K562 (cell line): ENCODE results near the gene AMBP. TPM values are rescaled to one million over a fixed set of nuclear protein-coding genes. Genes with fewer than 3 reads are reported as not detected.

Experiments
- ATAC-seq: fragments of 200-7000 bp; cut with Tn5 transposase; 3 replicates; pipeline ENCODE4 v1.9.1; 2020; ENCODE audit warnings: moderate library complexity
- BruUV-seq: library from RNA; stranded (reverse); fragments of 400-500 nt; replicated peaks from 2 replicates; lab custom pipeline; 2021; lab: Mats Ljungman, UMichigan
- CTCF ChIA-PET: fragments of 300-600 bp; formaldehyde crosslinking; extraction: SDS; loops from one replicate; lab custom pipeline; 2021; ENCODE audit warnings: low intra/inter-chr PET ratio; lab: Yijun Ruan, JAX
- POLR2A ChIA-PET: fragments of 300-600, 350-650 bp; sonication (Branson Sonifier 250); formaldehyde crosslinking; extraction: SDS; loops from one replicate; lab custom pipeline; 2021; ENCODE audit warnings: antibody characterized with exemption, inconsistent platforms; lab: Yijun Ruan, JAX
- DNase-seq, 4 experiments: peaks; one replicate each; pipeline versions ENCODE4 v3.0.0 to v3.0.0-alpha.2; 2011 to 2018; ENCODE audit warnings: low spot score in 3 of 4, mixed read lengths in 3 of 4; ENCODE audit errors: extremely low read depth in 1 of 4
- FAIRE-seq: peaks from 2 replicates; lab custom pipeline; 2011; peaks lifted over from hg19 to GRCh38; lab: Jason Lieb, UNC
- H2AFZ ChIP-seq: 2 replicates; pipeline ENCODE4 v1.6.0; 2011; ENCODE audit warnings: low read depth, low read length, control low read depth, inconsistent platforms
- H3K27ac ChIP-seq: fragments of 200-600 bp; 3 replicates; pipeline ENCODE4 v1.8.0; 2011; ENCODE audit warnings: low read depth, mild to moderate bottlenecking, control low read depth, inconsistent platforms, low read length, moderate library complexity, mixed read lengths; ENCODE audit errors: extremely low read depth
- H3K27me3 ChIP-seq, 2 experiments: fragments of 300-600 bp in 1 of 2; 2 replicates in 1 of 2; 3 replicates in 1 of 2; pipeline versions ENCODE4 v1.6.0 to v1.8.0; 2011; ENCODE audit warnings: inconsistent platforms in 2 of 2, low read length in 2 of 2, mild to moderate bottlenecking in 1 of 2, mixed read lengths in 1 of 2, moderate library complexity in 1 of 2; ENCODE audit not compliant: control insufficient read depth in 2 of 2, insufficient read depth in 2 of 2
- H3K36me3 ChIP-seq: fragments of 300-600 bp; 3 replicates; pipeline ENCODE4 v1.8.0; 2011; ENCODE audit warnings: mild to moderate bottlenecking, low read length, inconsistent platforms; ENCODE audit not compliant: control insufficient read depth, insufficient read depth
- H3K4me1 ChIP-seq, 2 experiments: fragments of 200-600 bp in 1 of 2; replicated peaks in 1 of 2; 2 replicates in 1 of 2; 3 replicates in 1 of 2; pipeline versions ENCODE4 v1.5.1 to v1.8.0; 2011; ENCODE audit warnings: inconsistent platforms in 2 of 2, low read length in 2 of 2, mild to moderate bottlenecking in 1 of 2, mixed read lengths in 1 of 2, moderate library complexity in 1 of 2; ENCODE audit not compliant: control insufficient read depth in 2 of 2, insufficient read depth in 2 of 2
- H3K4me2 ChIP-seq: 2 replicates; pipeline ENCODE4 v1.6.1; 2011; ENCODE audit warnings: low read length, control low read depth, inconsistent platforms, mixed read lengths; ENCODE audit not compliant: insufficient read depth
- H3K4me3 ChIP-seq: fragments of 200-600 bp; sonication (generic), shearing (Covaris generic); 2 replicates; pipeline ENCODE4 v1.5.1; 2016; ENCODE audit warnings: control low read depth, inconsistent platforms
- H3K79me2 ChIP-seq: fragments of 200-600 bp; 3 replicates; pipeline ENCODE4 v1.8.0; 2011; ENCODE audit warnings: low read length, inconsistent platforms; ENCODE audit not compliant: control insufficient read depth, insufficient read depth
- H3K9ac ChIP-seq, 2 experiments: 2 replicates each; pipeline versions ENCODE4 v1.6.0 to v1.6.1; 2011; ENCODE audit warnings: low read depth in 2 of 2, low read length in 2 of 2, control low read depth in 1 of 2, inconsistent platforms in 1 of 2, mild to moderate bottlenecking in 1 of 2, mixed read lengths in 1 of 2; ENCODE audit not compliant: insufficient read depth in 1 of 2
- H3K9me1 ChIP-seq: one replicate; pipeline ENCODE4 v1.6.0; 2011; ENCODE audit warnings: inconsistent platforms, mild to moderate bottlenecking, low read length, moderate library complexity; ENCODE audit not compliant: control insufficient read depth, insufficient read depth
- H3K9me3 ChIP-seq: replicated peaks from 2 replicates; pipeline ENCODE4 v1.5.1; 2011; ENCODE audit warnings: low read depth, low read length, inconsistent platforms; ENCODE audit not compliant: control insufficient read depth, insufficient read depth
- H4K20me1 ChIP-seq: replicated peaks from 2 replicates; pipeline ENCODE4 v1.6.1; 2011; ENCODE audit warnings: low read length, inconsistent platforms, mixed read lengths; ENCODE audit not compliant: control insufficient read depth, insufficient read depth
- ARNT ChIP-seq, 2 experiments: fragments of 450-650 bp; IDR thresholded peaks; 2 replicates each; pipeline ENCODE4 v1.6.1; 2016; ENCODE audit warnings: mild to moderate bottlenecking in 1 of 2
- HEY1 ChIP-seq: fragments of 250-450 bp; sonication (Bioruptor Pico); IDR thresholded peaks from 2 replicates; pipeline ENCODE4 v1.5.0; 2020; ENCODE audit warnings: mild to moderate bottlenecking, moderate library complexity, borderline replicate concordance
- RFX7 ChIP-seq: fragments of 250-450 bp; sonication (Bioruptor Pico); IDR thresholded peaks from 2 replicates; pipeline ENCODE4 v1.5.1; 2021; ENCODE audit warnings: mild to moderate bottlenecking
- TSC22D4 ChIP-seq: fragments of 450-650 bp; IDR thresholded peaks from 2 replicates; pipeline ENCODE4 v1.6.1; 2016; ENCODE audit warnings: missing genetic modification characterization, missing biosample characterization, control low read depth
- ZNF780A ChIP-seq: fragments of 250-450 bp; sonication (Bioruptor Pico); IDR thresholded peaks from 2 replicates; pipeline ENCODE4 v1.5.0; 2021; ENCODE audit warnings: mild to moderate bottlenecking
- WGBS: fragments of 100-300 bp; shearing (Covaris generic); methylation state at CpG from one replicate; pipeline ENCODE4 v1.1.6; 2016; ENCODE audit warnings: low coverage, mixed read lengths; ENCODE audit not compliant: insufficient coverage; ENCODE audit errors: missing lambda C conversion rate; 5-methylcytosine and 5-hydroxymethylcytosine counted together
- in situ Hi-C: fragments of 300-500 bp; cut with MboI; formaldehyde crosslinking; loops from 4 replicates; pipeline ENCODE4 v1.15.0; 2018; ENCODE audit warnings: inconsistent platforms, mixed read lengths
- intact Hi-C: fragments of 100-400 bp; cut with micrococcal nuclease; formaldehyde crosslinking; loops from 2 replicates; pipeline ENCODE4 v1.14.2; 2022
- polyA plus RNA-seq, 8 experiments: library from polyadenylated mRNA; depleted of rRNA in 4 of 8; stranded (reverse) in 5 of 8; unstranded in 3 of 8; fragments of >200 nt; fragmentation: Nextera tagmentation in 2 of 8; fragmentation: Illumina TruSeq in 1 of 8; extraction: Ambion mirVana in 2 of 8; extraction: Trizol in 1 of 8; gene quantifications; 2 replicates each; pipeline versions ENCODE4 v1.2.1 to v1.2.3, GENCODE V29; 2011 to 2014; ENCODE audit warnings: inconsistent platforms in 1 of 8, missing spikeins in 1 of 8
- total RNA-seq, 7 experiments: library from RNA; depleted of rRNA in 6 of 7; stranded (reverse); fragments of >200 nt in 6 of 7; fragmentation: Illumina TruSeq in 2 of 7; extraction: Trizol in 2 of 7; gene quantifications; 2 replicates each; pipeline versions ENCODE4 v1.2.1 to v1.2.3, GENCODE V29; 2011 to 2021; ENCODE audit warnings: low replicate concordance in 1 of 7
- TF ChIP-seq, protein P1 (sequence below): fragments of 450-650 bp; IDR thresholded peaks from 2 replicates; pipeline ENCODE4 v1.6.1; 2016; ENCODE audit warnings: low read depth

AMBP gene
- total and polyA plus RNA-seq, 9 of the 15 experiments (the other 6 are each of a cell fraction or from before 2014, with no cell fraction given) = 1.3 TPM; not detected in 8

DNA sequence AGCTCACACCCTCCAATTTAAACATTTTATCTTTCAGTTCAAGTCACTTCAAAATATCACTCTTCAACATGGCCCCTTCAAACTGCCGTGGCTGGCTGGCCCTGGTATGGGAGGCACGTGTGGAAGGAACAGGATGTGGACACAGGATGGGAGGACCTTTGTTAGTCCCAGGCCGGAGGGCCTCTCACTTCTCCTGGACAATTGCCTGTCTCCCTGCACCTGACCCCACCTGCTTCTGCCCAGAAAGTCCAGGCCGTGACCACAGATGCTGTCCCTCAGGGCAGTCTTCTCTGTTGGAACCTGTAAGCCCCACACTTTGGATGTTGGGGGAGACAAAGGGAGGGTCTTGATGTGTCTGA is 19.4 kb downstream of the AMBP start:
- H3K9me3 ChIP-seq = no peaks in the 10 kb centered on the region
- peaks cover 0 to 20% of the 10 kb centered on the region in 2 experiments; a peak in 3 of 5 replicates for H3K27me3 ChIP-seq
- no TSS peak for BruUV-seq
- ChIA-PET POLR2A (interaction anchor here (0.6 to 0.7 kb wide), 2 partner anchors 9 to 12 kb away, joined by 3 read pairs; no protein-coding TSS in a partner anchor), CTCF (no interaction called here)
- H3K4me3 ChIP-seq = no peak overlapping the region
- no peaks in the 10 kb centered on the region for H3K4me1 ChIP-seq
- TF ChIP-seq ARNT (IDR thresholded peaks at IDR 0.05) (no peak), RFX7 (CRISPR knock-in tag) (no peak), TSC22D4 (tag) (no peak), ZNF780A (CRISPR knock-in tag) (no peak), HEY1 (CRISPR knock-in tag) (no peak)
- TF ChIP-seq, protein P1, sequence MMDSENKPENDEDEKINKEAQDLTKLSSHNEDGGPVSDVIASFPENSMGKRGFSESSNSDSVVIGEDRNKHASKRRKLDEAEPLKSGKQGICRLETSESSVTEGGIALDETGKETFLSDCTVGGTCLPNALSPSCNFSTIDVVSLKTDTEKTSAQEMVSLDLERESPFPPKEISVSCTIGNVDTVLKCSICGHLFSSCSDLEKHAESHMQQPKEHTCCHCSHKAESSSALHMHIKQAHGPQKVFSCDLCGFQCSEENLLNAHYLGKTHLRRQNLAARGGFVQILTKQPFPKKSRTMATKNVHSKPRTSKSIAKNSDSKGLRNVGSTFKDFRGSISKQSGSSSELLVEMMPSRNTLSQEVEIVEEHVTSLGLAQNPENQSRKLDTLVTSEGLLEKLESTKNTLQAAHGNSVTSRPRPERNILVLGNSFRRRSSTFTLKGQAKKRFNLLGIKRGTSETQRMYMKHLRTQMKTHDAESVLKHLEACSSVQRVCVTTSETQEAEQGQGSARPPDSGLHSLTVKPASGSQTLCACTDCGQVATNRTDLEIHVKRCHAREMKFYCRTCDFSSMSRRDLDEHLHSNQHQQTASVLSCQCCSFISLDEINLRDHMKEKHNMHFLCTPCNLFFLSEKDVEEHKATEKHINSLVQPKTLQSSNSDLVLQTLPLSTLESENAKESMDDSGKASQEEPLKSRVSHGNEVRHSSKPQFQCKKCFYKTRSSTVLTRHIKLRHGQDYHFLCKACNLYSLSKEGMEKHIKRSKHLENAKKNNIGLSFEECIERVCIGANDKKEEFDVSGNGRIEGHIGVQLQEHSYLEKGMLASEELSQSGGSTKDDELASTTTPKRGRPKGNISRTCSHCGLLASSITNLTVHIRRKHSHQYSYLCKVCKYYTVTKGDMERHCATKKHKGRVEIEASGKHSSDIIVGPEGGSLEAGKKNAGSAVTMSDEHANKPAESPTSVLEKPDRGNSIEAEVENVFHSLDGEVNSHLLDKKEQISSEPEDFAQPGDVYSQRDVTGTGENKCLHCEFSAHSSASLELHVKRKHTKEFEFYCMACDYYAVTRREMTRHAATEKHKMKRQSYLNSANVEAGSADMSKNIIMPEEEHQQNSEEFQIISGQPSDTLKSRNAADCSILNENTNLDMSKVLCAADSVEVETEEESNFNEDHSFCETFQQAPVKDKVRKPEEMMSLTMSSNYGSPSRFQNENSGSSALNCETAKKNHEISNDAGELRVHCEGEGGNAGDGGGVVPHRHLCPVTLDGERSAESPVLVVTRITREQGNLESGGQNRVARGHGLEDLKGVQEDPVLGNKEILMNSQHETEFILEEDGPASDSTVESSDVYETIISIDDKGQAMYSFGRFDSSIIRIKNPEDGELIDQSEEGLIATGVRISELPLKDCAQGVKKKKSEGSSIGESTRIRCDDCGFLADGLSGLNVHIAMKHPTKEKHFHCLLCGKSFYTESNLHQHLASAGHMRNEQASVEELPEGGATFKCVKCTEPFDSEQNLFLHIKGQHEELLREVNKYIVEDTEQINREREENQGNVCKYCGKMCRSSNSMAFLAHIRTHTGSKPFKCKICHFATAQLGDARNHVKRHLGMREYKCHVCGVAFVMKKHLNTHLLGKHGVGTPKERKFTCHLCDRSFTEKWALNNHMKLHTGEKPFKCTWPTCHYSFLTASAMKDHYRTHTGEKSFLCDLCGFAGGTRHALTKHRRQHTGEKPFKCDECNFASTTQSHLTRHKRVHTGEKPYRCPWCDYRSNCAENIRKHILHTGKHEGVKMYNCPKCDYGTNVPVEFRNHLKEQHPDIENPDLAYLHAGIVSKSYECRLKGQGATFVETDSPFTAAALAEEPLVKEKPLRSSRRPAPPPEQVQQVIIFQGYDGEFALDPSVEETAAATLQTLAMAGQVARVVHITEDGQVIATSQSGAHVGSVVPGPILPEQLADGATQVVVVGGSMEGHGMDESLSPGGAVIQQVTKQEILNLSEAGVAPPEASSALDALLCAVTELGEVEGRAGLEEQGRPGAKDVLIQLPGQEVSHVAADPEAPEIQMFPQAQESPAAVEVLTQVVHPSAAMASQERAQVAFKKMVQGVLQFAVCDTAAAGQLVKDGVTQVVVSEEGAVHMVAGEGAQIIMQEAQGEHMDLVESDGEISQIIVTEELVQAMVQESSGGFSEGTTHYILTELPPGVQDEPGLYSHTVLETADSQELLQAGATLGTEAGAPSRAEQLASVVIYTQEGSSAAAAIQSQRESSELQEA = no peak
- H3K9ac ChIP-seq = no peak overlapping the region
- in situ Hi-C loops (no loop called here), intact Hi-C loops (no loop called here)
- DNase-seq (no peak), ATAC-seq (no peak), FAIRE-seq (no peak)
- H4K20me1 ChIP-seq = peaks cover 3% of the 10 kb centered on the region; the same call in 1 of the 2 replicates
- no peaks in the 10 kb centered on the region for H3K36me3 ChIP-seq
- no peak overlapping the region for H3K4me2 ChIP-seq
- WGBS = 15% methylated on average over 4 of the region's 4 CpGs
- no peaks in the 10 kb centered on the region for H3K79me2 ChIP-seq
- H3K27ac ChIP-seq = no peak overlapping the region
- H3K9me1 ChIP-seq = no peaks in the 10 kb centered on the region
- H2AFZ ChIP-seq = no peak overlapping the region
